Stomach smooth muscle (tissue), 2 donors: ENCODE results near the gene TSHZ1.

Experiments
- H3K27ac ChIP-seq: one replicate; pipeline ENCODE4 v1.7.0; 2013; ENCODE audit warnings: mild to moderate bottlenecking, low read length, inconsistent platforms
- H3K27me3 ChIP-seq, 2 donors: one replicate each; pipeline ENCODE4 v1.7.0; 2013; ENCODE audit warnings: low read length in 2 of 2; ENCODE audit not compliant: insufficient read depth in 2 of 2, control insufficient read depth in 1 of 2
- H3K36me3 ChIP-seq, 2 donors: one replicate each; pipeline ENCODE4 v1.7.0; 2013; ENCODE audit warnings: low read length in 2 of 2; ENCODE audit not compliant: control insufficient read depth in 2 of 2, insufficient read depth in 2 of 2
- H3K4me1 ChIP-seq: one replicate; pipeline ENCODE4 v1.7.0; 2013; ENCODE audit warnings: low read length; ENCODE audit not compliant: control insufficient read depth, insufficient read depth
- H3K4me3 ChIP-seq, 2 donors: one replicate each; pipeline ENCODE4 v1.7.0; 2013; ENCODE audit warnings: low read length in 2 of 2
- H3K9ac ChIP-seq, 2 donors: one replicate each; pipeline ENCODE4 v1.7.0; 2013; ENCODE audit warnings: low read length in 2 of 2, mild to moderate bottlenecking in 1 of 2
- H3K9me3 ChIP-seq, 2 donors: one replicate each; pipeline ENCODE4 v1.7.0; 2013; ENCODE audit warnings: low read length in 2 of 2; ENCODE audit not compliant: control insufficient read depth in 2 of 2
- donor health status: healthy.
- donor health status: Pancreatic carcinoma.

TSHZ1 gene

DNA sequence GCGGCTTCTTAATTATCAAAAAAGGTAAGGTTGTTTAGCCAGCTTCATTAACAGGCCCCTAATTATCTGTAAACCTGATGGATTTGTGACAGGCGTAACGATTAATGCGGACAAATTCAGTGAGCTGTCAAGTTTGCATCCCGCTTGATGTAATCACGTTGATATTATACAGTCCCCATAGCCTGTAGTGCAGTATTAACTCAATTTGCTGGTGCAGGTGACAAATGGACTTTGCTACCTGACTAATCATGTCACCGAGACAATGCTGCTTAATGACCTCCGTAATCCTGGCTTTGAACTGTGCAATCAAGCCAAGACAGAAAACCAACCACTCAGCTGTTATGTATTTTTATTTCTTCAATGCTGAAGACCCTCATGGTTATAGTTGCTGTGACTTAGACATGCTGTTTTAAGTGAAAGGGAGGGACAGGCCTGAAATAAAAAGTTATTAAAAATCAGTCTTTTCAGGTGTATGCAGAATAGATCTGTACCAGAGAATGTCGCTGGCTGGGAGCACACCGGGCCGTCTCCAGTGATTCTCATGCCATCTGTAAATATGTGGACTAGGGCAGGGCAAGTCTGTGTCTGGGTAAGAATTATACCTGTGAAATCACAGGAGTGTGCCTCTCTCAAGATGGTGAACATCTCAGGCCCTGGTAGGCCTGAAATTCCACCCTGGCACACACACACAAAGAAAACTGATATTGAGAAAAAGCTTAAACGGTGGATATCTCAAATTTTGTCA is 4.3 kb downstream of the TSHZ1 start:
- peak overlapping the region; percentile 70 for H3K27ac ChIP-seq
- H3K4me3 ChIP-seq: peak overlapping the region; percentile 42 to 81
- H3K9me3 ChIP-seq: no peaks in the 10 kb centered on the region
- H3K4me1 ChIP-seq: peaks cover 27% of the 10 kb centered on the region
- no peaks in the 10 kb centered on the region for H3K27me3 ChIP-seq
- H3K36me3 ChIP-seq: no peaks in the 10 kb centered on the region
- H3K9ac ChIP-seq: peak overlapping the region; percentile 13 to 25

DNA sequence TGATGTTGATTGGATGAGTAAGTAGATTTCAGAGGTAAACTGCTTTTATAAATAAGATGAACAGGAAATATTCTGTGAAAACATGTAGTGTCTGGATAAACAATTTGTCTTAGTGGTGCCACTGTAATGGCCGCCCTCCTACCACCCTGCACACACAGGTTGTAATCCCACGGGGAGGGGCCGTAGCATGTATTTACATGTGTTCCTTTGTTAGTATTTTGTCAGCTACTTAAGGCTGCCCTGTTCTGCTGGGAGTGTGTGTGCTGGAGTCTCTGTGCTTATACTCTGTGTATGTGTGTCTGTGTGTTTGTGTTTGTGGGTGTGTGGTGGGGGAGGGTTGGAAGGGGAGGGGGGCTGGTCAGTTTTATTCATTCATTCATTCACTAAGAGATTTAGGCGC is 5.1 kb downstream of the TSHZ1 start:
- Histone ChIP-seq H3K36me3 (no peaks in the 10 kb centered on the region), H3K27ac (peak overlapping the region; percentile 70), H3K4me1 (peaks cover 29% of the 10 kb centered on the region), H3K9me3 (no peaks in the 10 kb centered on the region), H3K27me3 (no peaks in the 10 kb centered on the region), H3K9ac (no peak overlapping the region), H3K4me3 (peak overlapping the region in 1 of 2 donors; percentile 36)

DNA sequence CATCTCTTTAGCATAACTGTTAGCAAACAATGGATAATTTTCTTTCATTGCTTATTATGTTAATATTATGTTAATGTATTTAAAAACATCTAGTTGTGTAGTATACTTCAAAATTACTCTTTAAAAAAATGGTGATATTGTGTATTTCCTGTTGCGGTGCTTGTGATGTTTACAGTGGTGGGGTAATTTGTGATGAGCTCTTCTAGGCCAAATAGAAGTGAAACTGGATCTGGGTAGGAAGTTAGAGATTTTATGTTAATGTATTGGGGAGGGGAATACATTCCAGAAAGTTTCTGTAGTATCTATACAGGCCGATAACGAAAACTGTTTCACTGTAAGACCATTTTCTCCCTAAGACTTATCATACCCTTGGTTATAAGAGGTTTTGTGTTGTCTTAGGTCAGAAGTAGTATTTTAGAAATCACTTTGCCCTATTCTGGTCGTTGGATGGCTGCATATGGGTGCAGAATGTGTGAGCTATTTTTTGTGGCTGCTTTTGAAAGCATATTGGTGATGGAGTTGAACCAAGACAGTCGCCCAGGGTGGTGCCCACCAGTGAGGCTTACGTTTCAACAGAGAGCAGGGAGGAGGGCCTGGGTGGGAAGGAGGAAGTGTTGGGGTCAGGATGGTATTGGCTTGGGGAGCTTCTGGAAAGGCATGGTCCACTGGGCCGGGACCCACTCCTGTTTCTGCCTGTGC is 5.8 kb downstream of the TSHZ1 start:
- peak overlapping the region; percentile 80 for H3K27ac ChIP-seq

DNA sequence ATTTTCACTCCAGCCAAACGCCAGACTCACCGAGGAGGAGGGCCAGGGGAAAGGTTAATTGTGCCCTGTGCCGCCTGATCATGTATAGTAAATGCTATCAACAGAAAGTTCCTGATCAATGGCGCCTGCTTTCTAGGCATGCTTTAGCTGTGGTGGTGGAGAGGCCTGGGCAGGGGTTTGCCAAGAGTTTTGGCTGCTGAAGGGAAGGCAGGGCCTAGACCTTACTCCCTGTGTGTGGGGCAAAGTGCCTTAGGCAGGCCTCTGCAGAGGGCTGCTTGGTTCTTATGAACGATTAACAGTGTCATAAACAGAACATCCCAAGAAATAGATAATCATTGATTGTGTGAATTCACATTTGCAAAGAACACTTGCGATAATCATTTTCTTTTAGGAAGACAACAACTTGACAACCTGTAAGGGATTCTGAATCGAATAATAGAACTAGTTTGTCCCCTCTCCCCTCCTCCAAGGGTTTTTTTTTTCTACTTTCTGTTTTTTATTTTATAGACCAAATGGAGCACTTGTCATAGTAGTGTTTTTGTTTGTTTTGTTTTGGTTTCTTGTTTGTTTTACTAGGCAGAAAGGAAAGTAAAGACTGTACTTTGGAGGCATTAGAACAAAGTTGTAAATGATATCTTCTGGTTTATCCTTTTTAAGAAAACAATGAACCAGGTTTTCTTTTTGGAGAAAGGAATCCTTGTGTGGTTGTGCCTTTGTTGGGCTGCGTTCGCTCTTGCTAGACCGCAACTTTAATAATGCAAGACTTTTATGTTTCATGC is 6.5 kb downstream of the TSHZ1 start:
- peak overlapping the region in 1 of 2 donors; percentile 56 for H3K4me3 ChIP-seq
- H3K9me3 ChIP-seq: no peaks in the 10 kb centered on the region
- no peaks in the 10 kb centered on the region for H3K27me3 ChIP-seq
- H3K36me3 ChIP-seq: no peaks in the 10 kb centered on the region
- no peak overlapping the region for H3K9ac ChIP-seq
- peak overlapping the region; percentile 80 for H3K27ac ChIP-seq
- peaks cover 29% of the 10 kb centered on the region for H3K4me1 ChIP-seq

More for the DNA sequence above, 5.8 kb downstream of the TSHZ1 start:
- H3K36me3 ChIP-seq: no peaks in the 10 kb centered on the region
- no peaks in the 10 kb centered on the region for H3K9me3 ChIP-seq
- H3K27me3 ChIP-seq: no peaks in the 10 kb centered on the region
- peak overlapping the region; percentile 13 to 56 for H3K4me3 ChIP-seq
- H3K9ac ChIP-seq: no peak overlapping the region
- H3K4me1 ChIP-seq: peaks cover 29% of the 10 kb centered on the region

DNA sequence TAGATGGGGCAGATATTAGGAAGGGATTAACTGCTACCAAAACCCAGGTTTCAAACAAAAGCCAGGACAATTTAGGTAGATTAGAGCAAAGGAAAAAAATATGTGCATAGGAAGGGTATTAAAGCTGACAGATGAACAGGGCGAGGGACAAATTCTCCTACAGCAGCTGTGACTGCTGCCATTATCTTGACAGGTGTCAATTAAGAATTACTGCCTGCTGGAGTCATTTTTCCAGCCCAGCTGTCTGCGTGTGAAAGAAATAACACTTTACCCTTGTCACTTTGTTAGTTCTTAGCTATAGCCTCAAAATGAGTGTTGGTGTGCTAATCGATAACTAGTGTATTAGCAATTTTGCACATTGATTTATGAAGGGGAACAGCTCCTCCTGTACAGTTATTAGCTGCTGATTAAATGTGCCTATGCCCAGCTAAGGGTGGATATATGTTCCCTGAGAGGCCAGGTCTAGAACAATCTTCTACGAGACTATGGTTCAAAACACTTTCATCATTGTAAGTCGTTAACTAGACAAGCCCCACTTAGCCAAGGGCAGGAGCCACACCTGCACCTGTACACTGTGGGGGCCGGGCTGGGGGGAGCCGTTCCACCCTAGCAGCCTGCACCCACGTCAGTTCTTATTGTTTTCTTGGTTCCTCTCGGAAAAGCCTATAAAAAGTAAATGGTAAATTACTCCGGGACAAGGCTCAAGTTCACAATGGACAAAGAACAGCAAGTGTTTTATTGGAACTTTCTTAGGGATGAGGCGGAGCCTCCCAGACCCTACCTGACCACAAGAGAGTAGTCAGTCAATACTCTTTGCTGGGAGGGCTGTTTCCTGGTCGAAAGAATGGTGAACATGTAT is 7.7 kb downstream of the TSHZ1 start:
- Histone ChIP-seq H3K27me3 (no peaks in the 10 kb centered on the region), H3K27ac (peak overlapping the region; percentile 53), H3K9ac (no peak overlapping the region), H3K4me3 (no peak overlapping the region), H3K9me3 (no peaks in the 10 kb centered on the region), H3K4me1 (peaks cover 35% of the 10 kb centered on the region), H3K36me3 (no peaks in the 10 kb centered on the region)

DNA sequence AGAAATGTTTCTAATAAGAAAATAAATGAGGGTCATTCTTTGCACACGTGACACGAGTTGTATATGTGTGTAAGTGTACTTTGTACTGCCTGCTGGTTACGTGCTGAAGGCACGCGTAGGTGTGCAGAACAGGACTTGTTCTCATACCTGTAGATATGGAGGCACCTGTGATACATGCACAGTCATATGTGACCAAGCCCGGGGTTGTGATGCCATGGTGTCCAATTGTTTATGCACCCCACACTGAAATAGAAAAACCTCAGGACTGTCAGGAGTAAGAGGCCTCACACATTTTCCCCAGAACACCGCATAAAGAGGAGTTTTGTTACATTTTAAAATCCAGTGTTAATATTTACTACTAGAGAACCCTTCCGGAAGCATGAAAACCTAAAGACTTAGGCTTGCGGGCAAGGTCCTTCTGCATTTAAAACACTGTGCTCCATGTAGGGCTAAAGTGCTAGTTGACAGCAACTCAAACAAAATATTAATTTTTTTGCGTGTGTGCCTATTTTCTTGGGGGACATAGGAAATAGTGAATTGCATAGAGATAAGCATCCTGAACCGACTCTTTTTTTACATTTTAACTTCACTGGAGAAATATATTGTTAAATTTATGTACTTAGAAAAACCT is 9.3 kb downstream of the TSHZ1 start:
- Histone ChIP-seq H3K27ac (peak overlapping the region; percentile 46), H3K9me3 (no peaks in the 10 kb centered on the region), H3K9ac (peak overlapping the region in 1 of 2 donors; percentile 36), H3K36me3 (no peaks in the 10 kb centered on the region), H3K4me3 (peak overlapping the region in 1 of 2 donors; percentile 45), H3K4me1 (peaks cover 41% of the 10 kb centered on the region), H3K27me3 (no peaks in the 10 kb centered on the region)

DNA sequence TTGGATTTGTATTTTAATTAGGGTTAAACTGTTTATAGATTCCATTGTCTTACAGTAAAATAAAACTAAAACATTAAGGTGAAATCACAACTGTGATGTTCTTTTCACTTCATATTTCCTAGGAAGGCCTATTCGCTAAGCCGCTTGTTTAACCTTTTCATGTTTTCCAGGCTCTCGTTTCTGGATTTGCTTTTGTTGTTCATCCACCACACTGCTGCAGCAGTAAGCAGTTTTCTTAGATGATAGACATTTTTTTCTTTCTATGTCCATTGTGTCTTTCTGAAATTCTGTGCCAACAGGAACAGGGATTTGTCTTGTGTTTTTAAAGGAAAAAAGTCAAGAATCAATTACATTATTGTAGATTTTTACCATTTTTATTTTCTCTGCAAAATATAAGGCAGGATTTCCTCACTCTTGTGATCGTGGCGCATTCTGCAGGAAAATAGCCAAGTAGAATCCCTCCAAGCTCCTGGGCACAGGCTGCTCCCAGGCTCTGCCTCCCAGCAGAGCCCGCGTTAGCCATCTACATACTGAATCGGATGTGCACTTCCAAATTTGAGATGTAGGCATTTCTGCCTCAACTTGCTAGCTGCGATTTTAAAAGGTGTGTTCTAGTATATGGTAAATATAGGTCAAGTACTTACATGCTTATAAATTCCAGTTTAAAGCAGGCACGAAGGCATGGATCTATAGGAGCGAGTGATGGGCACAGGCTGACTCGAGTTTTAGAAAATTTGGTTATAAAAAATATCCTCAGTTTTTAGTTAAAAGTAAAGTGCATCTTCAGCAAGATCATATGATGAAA is 10.2 kb downstream of the TSHZ1 start:
- peak overlapping the region; percentile 46 for H3K27ac ChIP-seq
- peak overlapping the region; percentile 22 to 36 for H3K9ac ChIP-seq
- no peaks in the 10 kb centered on the region for H3K27me3 ChIP-seq
- H3K36me3 ChIP-seq: no peaks in the 10 kb centered on the region
- H3K4me1 ChIP-seq: peaks cover 42% of the 10 kb centered on the region
- H3K4me3 ChIP-seq: peak overlapping the region in 1 of 2 donors; percentile 56
- H3K9me3 ChIP-seq: no peaks in the 10 kb centered on the region

DNA sequence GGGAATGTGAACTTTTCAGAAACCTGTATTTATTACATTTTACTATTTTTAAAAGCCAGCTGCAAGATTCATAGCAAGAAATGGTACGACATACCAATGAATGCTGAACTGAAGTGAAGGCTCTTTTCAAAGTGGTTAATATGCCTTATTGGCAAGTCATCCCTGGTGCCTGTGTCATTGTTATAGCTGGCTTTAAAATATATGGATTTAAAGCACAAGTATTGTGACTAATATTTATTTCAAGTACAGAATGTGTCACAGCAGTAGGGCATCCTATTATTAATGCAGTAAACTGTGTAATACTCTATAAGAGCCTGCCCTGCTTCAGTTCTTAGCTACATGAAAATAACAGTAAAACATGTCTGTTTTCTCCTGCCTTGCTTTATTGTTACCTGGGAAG is 10.8 kb downstream of the TSHZ1 start:
- H3K9ac ChIP-seq: peak overlapping the region in 1 of 2 donors; percentile 22
- peaks cover 47% of the 10 kb centered on the region for H3K4me1 ChIP-seq
- peak overlapping the region; percentile 46 for H3K27ac ChIP-seq
- no peaks in the 10 kb centered on the region for H3K9me3 ChIP-seq
- peak overlapping the region in 1 of 2 donors; percentile 56 for H3K4me3 ChIP-seq
- no peaks in the 10 kb centered on the region for H3K36me3 ChIP-seq
- H3K27me3 ChIP-seq: no peaks in the 10 kb centered on the region

DNA sequence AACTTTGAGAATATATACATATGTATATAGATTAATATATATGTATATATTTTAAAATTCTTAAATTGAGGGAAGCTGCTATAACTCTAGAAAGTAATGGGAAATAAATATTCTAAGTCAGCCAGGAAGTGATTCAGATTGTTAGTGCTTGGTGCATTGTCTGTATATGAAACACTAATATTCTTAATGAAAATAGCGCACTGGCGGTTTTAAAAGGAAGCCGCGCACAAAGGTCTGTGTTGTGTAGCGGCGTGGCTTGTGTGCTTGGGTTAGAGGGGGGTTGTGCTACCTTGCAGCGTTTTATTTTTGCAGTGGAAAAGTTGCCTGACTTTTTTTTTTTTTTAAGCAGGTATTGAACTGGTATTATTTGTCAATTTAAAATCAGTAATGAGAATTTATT is 11.3 kb downstream of the TSHZ1 start:
- Histone ChIP-seq H3K9ac (peak overlapping the region in 1 of 2 donors; percentile 25), H3K4me1 (peaks cover 47% of the 10 kb centered on the region), H3K27ac (peak overlapping the region; percentile 37)

More for the DNA sequence above, 11.3 kb downstream of the TSHZ1 start:
- no peaks in the 10 kb centered on the region for H3K36me3 ChIP-seq
- H3K9me3 ChIP-seq: no peaks in the 10 kb centered on the region
- H3K4me3 ChIP-seq: no peak overlapping the region
- no peaks in the 10 kb centered on the region for H3K27me3 ChIP-seq
